Endometrial microvascular endothelial cells (primary cell): ENCODE data around the gene ATP8B1. TPM values are rescaled to one million over a fixed set of nuclear protein-coding genes. Genes with fewer than 3 reads are reported as not detected.
"Not testable (repeated sequence)": the region's sequence is repeated elsewhere in the genome, so short reads cannot be mapped to it uniquely, and the experiment has no call there.

Experiments used
- in situ Hi-C: cut with HindIII; loops from 2 replicates; pipeline ENCODE4 v1.10.0; 2017; ENCODE audit warnings: low sequenced_read_pairs, low pct_unique_long_range_greater_than_20kb; ENCODE audit errors: inconsistent ontology term
- total RNA-seq: library from RNA; depleted of rRNA; stranded (reverse); fragments of >200 nt; gene quantifications from one replicate; pipeline ENCODE4 v1.2.3, GENCODE V29; 2015; ENCODE audit errors: inconsistent ontology term

Gene ATP8B1
- total RNA-seq, 1 donor from 2014 or later, result 43.6 TPM

DNA sequence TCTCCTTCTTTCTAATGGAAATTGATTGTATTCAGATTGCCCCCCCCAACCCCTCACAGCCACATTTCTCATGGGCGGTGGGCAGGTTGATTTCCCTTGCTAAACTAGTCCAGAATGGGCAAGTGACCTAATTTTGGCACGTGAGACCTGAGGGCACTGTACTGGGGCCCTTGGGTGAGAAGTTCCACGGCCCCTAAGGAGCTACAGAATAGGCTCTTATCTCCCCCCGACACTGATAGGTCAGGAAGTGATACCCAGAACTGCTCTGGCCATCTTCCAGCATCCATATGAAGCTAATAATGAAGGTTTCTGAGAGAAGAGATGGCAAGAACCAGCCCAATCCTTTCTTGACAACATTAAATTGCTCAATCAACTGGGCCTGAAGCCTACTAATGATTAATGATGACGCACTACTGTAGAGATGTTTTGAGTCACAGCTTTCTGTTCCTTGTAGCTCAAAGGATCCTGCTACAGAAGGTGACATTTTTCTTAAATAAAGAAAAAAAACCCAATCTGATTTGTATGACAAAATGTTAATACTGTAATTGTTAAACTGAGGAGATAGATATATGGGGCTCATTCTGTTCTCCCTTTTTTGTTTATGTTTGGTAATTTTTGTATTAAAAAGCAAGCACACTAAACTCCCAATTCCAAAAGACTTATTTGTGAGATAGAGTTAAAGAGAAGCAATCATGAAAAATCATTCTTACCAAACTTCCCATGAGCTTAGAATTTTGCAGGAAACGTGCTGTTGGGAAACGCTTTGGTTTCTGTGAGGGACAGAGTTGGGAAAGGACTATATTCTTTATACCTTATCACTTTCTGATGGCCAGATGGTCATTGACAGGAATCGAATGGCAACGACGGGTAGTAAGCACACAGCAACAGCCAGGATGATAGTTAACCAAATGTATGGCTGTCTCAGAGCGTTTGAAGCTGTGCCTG is 153.3 kb downstream of the ATP8B1 start:
- in situ Hi-C loops, result no loop called here

DNA sequence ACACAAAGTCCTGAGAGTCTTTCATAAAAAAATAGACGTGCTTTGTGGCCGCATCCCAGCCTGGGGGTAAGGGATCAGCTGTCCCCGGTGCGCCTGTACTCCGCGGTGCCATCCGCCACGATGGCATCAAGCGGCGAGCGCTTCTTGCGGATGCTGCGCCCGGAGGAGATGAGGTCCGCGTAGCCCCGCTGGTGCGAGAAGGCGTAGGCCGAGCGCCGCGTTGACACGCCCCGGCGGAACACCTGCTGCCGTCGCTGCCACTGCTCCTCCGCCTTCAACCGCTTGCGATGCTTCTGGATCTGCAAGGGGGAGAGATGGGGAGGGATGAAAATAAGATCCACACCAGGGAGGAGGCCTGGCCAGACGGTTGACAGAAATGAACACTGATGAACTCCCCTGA is 154.7 kb downstream of the ATP8B1 start:
- in situ Hi-C loops, result no loop called here

- in situ Hi-C loops, result no loop called here
Observed at GRCh38 chr18:57644540-57644939, 158.6 kb downstream of the ATP8B1 start.

DNA sequence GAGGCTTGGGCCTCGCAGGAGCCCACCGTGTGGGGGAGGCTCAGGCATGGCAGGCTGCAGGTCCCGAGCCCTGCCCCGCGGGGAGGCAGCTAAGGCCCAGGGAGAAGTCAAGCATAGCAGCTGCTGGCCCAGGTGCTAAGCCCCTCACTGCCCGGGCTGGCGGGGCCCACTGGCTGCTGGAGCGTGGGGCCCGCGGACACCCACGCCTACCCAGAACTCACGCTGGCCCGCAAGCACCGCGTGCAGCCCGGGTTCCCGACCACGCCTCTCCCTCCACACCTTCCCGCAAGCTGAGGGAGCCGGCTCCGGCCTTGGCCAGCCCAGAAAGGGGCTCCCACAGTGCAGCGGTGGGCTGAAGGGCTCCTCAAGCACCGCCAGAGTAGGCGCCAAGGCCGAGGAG is 159.4 kb downstream of the ATP8B1 start:
- in situ Hi-C loops, result not testable (repeated sequence)

DNA sequence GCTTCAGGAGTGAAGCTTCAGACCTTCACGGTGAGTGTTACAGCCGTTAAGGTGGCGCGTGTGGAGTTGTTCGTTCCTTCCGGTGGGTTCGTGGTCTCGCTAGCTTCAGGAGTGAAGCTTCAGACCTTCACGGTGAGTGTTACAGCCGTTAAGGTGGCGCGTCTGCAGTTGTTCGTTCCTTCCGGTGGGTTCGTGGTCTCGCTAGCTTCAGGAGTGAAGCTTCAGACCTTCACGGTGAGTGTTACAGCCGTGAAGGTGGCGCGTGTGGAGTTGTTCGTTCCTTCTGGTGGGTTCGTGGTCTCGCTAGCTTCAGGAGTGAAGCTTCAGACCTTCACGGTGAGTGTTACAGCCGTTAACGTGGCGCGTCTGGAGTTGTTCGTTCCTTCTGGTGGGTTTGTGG is 160.7 kb downstream of the ATP8B1 start:
- in situ Hi-C loops, result not testable (repeated sequence)

DNA sequence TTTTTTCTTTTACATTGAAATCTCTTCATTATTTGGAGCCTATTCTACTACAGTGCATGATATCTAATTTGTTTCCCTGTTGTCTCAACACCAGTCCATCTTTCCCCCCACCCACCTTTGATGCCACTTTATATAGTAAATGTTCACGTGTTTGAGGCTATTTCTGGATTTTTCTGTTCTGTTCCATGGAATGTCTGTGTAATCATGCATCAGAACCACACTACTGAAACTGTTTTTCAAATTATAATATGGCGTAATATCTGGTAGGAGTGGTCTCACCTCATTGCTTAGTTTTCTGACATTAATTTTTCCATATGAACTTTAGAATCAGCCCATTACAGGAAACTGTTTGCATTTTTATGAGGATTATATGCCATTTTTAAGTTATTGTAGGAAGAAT is 162.4 kb downstream of the ATP8B1 start:
- in situ Hi-C loops, result no loop called here

DNA sequence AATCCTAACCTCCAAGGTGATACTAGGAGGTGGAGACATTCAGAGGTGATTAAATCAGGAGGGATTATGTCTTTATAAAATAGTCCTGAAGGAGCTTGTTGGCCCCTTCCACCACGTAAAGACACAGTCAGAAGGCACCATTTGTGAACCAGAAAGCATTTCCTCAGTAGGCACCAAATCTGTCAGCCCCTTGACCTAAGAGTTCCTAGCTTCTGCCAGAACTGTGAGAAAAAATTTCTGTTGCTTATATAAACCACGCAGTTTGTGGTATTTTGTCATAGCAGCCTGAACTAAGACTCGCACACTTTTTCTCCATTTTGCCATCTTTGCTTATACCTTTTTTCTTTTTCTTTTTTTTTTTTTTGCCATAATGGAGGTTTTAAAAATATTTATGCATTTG is 162.9 kb downstream of the ATP8B1 start:
- in situ Hi-C loops, result no loop called here

DNA sequence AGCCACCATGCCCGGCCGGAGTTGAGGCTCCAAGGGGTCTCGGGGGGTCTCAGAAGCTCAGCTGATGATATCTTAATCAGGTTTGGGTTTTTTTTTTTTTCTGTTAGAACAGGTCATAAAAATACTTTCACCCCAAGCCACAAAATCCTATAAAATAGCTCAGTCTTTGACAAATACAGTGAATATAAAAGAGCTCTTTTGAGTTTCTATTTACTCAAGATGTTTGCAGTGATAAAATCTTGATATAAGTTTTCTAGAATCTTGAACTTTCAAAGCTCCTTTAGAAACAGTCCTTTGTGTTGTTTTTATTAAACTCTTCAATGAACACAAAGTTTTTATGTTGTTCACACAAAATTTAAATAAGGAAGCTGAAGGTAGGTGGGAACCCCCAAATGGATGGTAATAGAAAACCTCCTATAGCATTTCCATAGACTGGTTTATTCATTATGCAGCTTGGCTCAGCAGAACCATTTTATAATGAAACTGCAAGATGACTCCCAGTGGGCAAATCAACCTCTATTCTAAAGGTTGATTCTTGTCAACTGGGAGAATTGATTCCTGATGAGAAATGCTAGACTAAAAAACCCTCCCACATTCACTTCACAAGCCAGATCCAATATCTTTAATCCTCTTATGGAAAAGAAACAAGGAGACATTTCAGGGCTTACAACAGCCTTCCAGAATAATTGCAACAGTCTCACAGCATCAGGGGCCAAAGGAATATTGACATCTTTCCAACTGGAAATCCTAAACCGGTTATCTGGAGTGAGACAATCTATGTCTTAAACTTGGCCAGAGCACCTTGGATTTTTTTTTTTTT is 167.9 kb downstream of the ATP8B1 start:
- in situ Hi-C loops, result no loop called here

GRCh38 chr18:57631697-57632096 is 171.4 kb downstream of the ATP8B1 start:
- in situ Hi-C loops, result no loop called here

DNA sequence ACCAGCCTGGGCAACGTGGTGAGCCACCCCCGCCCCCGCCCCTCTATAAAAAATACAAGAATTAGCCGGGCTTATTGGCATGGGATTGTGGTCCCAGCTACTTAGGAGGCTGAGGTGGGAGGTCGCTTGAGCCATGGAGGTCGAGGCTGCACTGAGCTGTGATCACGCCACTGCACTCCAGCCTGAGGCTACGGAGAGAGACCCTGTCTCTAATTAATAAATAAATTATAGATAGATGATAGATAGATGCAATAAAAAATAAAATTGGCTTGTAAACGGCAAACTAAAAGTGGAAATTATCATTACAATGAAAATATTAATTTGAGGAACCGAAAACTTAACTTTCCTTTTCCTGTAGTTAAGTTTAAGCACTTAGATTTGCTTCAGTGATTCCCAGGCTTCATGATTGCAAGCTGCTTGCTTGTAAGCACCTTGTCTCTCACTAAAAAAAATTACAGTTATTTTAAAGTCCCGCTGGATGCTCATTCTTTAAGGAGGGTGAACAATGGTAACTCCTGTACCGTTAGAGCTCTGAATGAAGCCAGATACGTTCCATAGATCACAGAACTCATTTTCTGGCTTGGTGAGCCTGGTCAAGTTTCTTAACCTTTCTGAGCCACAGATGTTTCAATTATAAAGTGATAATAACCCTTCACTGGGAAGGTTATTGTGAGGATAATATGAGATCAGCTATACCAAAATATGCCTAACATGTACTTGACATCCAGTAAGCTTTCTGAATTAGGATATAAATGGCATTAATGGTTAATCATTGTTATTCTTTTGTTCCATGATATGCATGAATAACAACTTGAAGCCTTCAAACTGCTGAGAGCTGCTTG is 172.1 kb downstream of the ATP8B1 start:
- in situ Hi-C loops, result no loop called here

GRCh38 chr18:57630002-57630753 is 172.9 kb downstream of the ATP8B1 start:
- in situ Hi-C loops, result no loop called here

GRCh38 chr18:57629422-57629821 is 173.7 kb downstream of the ATP8B1 start:
- in situ Hi-C loops, result no loop called here

DNA sequence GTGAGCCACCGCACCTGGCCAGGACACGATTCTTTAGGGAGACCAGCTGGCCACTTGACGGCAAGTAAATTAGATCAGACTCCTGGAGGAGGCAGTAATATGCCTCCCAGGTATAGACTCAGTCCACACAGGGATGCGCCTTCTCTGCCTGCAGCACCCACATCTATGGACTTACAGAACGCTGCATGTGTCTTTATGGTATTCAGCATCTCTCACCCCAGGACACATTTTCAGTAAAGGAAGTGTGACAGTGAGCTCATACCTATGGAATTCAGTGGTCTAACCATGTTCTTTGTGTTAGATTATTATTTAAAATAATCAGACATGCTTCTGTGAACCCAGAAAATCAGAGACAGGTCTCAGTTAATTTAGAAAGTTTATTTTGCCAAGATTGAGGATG is 175.6 kb downstream of the ATP8B1 start:
- in situ Hi-C loops, result no loop called here

GRCh38 chr18:57624988-57625387 is 178.1 kb downstream of the ATP8B1 start:
- in situ Hi-C loops, result no loop called here

DNA sequence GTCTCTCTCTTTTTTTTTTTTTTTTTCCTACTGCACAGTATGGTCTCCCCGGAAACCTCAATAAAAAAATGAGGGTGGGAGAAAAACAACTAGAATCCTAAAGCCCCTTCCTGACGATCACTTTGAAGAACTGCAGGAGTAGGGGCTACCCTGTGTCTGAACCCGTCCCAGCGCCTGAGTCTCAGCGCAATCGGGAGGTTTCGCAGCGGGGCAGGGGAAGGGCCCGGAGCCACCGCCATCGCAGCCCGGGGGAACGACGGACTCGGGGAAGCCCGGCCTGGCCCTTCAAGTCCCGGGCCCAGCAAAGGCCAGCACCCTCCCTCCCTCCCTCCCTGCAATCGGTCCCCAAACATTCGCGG is 181.9 kb downstream of the ATP8B1 start:
- in situ Hi-C loops, result no loop called here

- in situ Hi-C loops, result no loop called here
Observed at GRCh38 chr18:57619876-57620275, 183.2 kb downstream of the ATP8B1 start.

- in situ Hi-C loops, result no loop called here
Observed at GRCh38 chr18:57618910-57619309, 184.2 kb downstream of the ATP8B1 start.

DNA sequence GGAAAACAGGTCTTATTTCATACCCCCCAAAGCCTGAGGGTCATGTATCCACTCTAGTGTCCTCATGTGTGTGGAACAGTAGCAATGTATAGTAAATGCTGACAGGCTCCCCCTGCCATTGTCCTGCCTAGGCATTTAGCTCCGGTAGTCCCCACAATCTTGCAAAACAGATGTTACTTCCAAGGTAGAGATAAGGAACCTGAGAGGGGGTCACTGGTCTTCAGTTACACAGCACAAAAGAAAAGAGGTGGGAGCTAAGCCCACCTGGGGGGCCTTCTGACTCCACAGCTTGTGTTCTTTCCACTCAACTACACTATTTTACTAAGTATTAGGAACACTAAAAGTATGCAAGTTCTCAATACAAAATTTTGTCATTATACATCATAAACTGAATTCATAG is 199.2 kb downstream of the ATP8B1 start:
- in situ Hi-C loops, result no loop called here
